HCT116 (cell line): ENCODE data around the gene SSH2. TPM values are rescaled to one million over a fixed set of nuclear protein-coding genes. Genes with fewer than 3 reads are reported as not detected.

Experiments used
- ATAC-seq: fragments of 200-7000 bp; cut with Tn5 transposase; 2 replicates; pipeline ENCODE4 v1.9.1; 2020; ENCODE audit warnings: mild to moderate bottlenecking, moderate library complexity
- BruUV-seq: library from RNA; stranded (reverse); fragments of 400-500 nt; replicated peaks from 2 replicates; lab custom pipeline; 2021; lab: Mats Ljungman, UMichigan
- CTCF ChIA-PET: fragments of 300-600 bp; sonication (Branson Sonifier 250); formaldehyde crosslinking; loops from one replicate; lab custom pipeline; 2021; ENCODE audit warnings: antibody characterized with exemption; lab: Charles Lee
- POLR2A ChIA-PET: fragments of 300-600, 350-600 bp; sonication (Branson Sonifier 250); formaldehyde crosslinking; loops from one replicate; lab custom pipeline; 2021; ENCODE audit warnings: antibody characterized with exemption; lab: Charles Lee
- RAD21 ChIA-PET, 2 experiments: fragments of 300-600 bp; sonication (Branson Sonifier 250); formaldehyde crosslinking; loops; one replicate each; lab custom pipeline; 2023; ENCODE audit warnings: low total read pairs in 2 of 2; ENCODE audit not compliant: uncharacterized antibody in 2 of 2, unreplicated experiment in 2 of 2, low non-redundant PET in 1 of 2; lab: Charles Lee
- DNase-seq: peaks from one replicate; pipeline ENCODE4 v3.0.0-alpha.2; 2010; ENCODE audit warnings: low read depth, low spot score
- H2AFZ ChIP-seq: fragments of 200-600 bp; shearing (Covaris generic), sonication (generic); 2 replicates; pipeline ENCODE4 v1.6.1; 2017; ENCODE audit warnings: low read depth, mixed run types, mixed read lengths, antibody characterized with exemption, low read length; ENCODE audit not compliant: poor library complexity, severe bottlenecking
- H3K27ac ChIP-seq: 2 replicates; pipeline ENCODE4 v1.5.1; 2012; ENCODE audit warnings: low read depth, low read length
- H3K27me3 ChIP-seq: fragments of 200-600 bp; sonication (generic); 2 replicates; pipeline ENCODE4 v1.6.1; 2016; ENCODE audit warnings: mixed run types, low read length, mixed read lengths; ENCODE audit not compliant: insufficient read depth
- H3K36me3 ChIP-seq, 2 experiments: fragments of 200-500 bp in 1 of 2; fragments of 200-600 bp in 1 of 2; sonication (Bioruptor generic) in 1 of 2; sonication (generic) in 1 of 2; 2 replicates each; pipeline versions ENCODE4 v1.5.1 to v1.6.1; 2014 to 2016; ENCODE audit warnings: low read length in 2 of 2, inconsistent platforms in 1 of 2, mixed read lengths in 1 of 2, mixed run types in 1 of 2; ENCODE audit not compliant: insufficient read depth in 2 of 2, control insufficient read depth in 1 of 2
- H3K4me1 ChIP-seq, 2 experiments: fragments of 200-600 bp in 1 of 2; sonication (generic) in 1 of 2; 2 replicates each; pipeline versions ENCODE4 v1.5.1 to v1.6.1; 2012 to 2017; ENCODE audit warnings: low read length in 2 of 2, inconsistent platforms in 1 of 2, mild to moderate bottlenecking in 1 of 2, mixed read lengths in 1 of 2, mixed run types in 1 of 2, moderate library complexity in 1 of 2; ENCODE audit not compliant: insufficient read depth in 2 of 2, control insufficient read depth in 1 of 2
- H3K4me2 ChIP-seq: fragments of 200-600 bp; sonication (generic); 2 replicates; pipeline ENCODE4 v1.6.1; 2017; ENCODE audit warnings: mixed run types, low read length, mixed read lengths
- H3K4me3 ChIP-seq, 2 experiments: fragments of 200-600 bp in 1 of 2; sonication (generic) in 1 of 2; replicated peaks in 1 of 2; 2 replicates each; pipeline ENCODE4 v1.5.1; 2011 to 2016; ENCODE audit warnings: low read length in 2 of 2, control low read depth in 1 of 2, low read depth in 1 of 2, mild to moderate bottlenecking in 1 of 2, mixed read lengths in 1 of 2, mixed run types in 1 of 2
- H3K79me2 ChIP-seq: fragments of 200-600 bp; sonication (generic); 2 replicates; pipeline ENCODE4 v1.6.1; 2017; ENCODE audit warnings: mild to moderate bottlenecking, mixed run types, low read length, moderate library complexity, mixed read lengths; ENCODE audit not compliant: insufficient read depth
- H3K9ac ChIP-seq: fragments of 200-600 bp; sonication (generic); 2 replicates; pipeline ENCODE4 v1.6.1; 2016; ENCODE audit warnings: low read length, mixed read lengths
- H3K9me2 ChIP-seq: fragments of 200-600 bp; sonication (generic), shearing (Covaris generic); 2 replicates; pipeline ENCODE4 v1.6.1; 2017; ENCODE audit warnings: mixed run types, mild to moderate bottlenecking, moderate library complexity; ENCODE audit not compliant: insufficient read depth
- H3K9me3 ChIP-seq, 2 experiments: fragments of 200-500 bp in 1 of 2; fragments of 200-600 bp in 1 of 2; sonication (Bioruptor generic) in 1 of 2; sonication (generic) in 1 of 2; 2 replicates each; pipeline ENCODE4 v1.6.1; 2014 to 2017; ENCODE audit warnings: low read length in 2 of 2, mixed read lengths in 2 of 2, inconsistent platforms in 1 of 2, low read depth in 1 of 2, mild to moderate bottlenecking in 1 of 2, mixed run types in 1 of 2, moderate library complexity in 1 of 2; ENCODE audit not compliant: control insufficient read depth in 1 of 2, insufficient read depth in 1 of 2
- H4K20me1 ChIP-seq: fragments of 200-600 bp; sonication (generic), shearing (Covaris generic); 2 replicates; pipeline ENCODE4 v1.6.1; 2017; ENCODE audit warnings: mixed run types, mild to moderate bottlenecking, moderate library complexity; ENCODE audit not compliant: insufficient read depth
- CEBPB ChIP-seq: IDR thresholded peaks from 2 replicates; pipeline ENCODE4 v1.6.1; 2012; ENCODE audit warnings: low read depth
- CTCF ChIP-seq, 3 experiments: fragments of 200-600 bp in 1 of 3; sonication (generic) in 1 of 3; IDR thresholded peaks in 2 of 3; conservative IDR thresholded peaks in 1 of 3; 2 replicates each; pipeline ENCODE4 v1.5.1; 2012 to 2017; ENCODE audit warnings: low read depth in 2 of 3, low read length in 2 of 3, antibody characterized with exemption in 1 of 3, borderline replicate concordance in 1 of 3, control low read depth in 1 of 3, mild to moderate bottlenecking in 1 of 3, mixed read lengths in 1 of 3, mixed run types in 1 of 3, moderate library complexity in 1 of 3; ENCODE audit not compliant: insufficient read depth in 1 of 3
- ELF1 ChIP-seq: IDR thresholded peaks from 2 replicates; pipeline ENCODE4 v1.6.1; 2012; ENCODE audit warnings: low read depth, borderline replicate concordance
- EZH2phosphoT487 ChIP-seq: fragments of 200-600 bp; IDR thresholded peaks from 2 replicates; pipeline ENCODE4 v1.6.1; 2018; ENCODE audit warnings: antibody characterized with exemption, borderline replicate concordance
- JUND ChIP-seq: IDR thresholded peaks from 2 replicates; pipeline ENCODE4 v1.6.1; 2012
- MAX ChIP-seq: IDR thresholded peaks from 2 replicates; pipeline ENCODE4 v1.6.1; 2012
- POLR2AphosphoS5 ChIP-seq: IDR thresholded peaks from 2 replicates; pipeline ENCODE4 v1.6.1; 2011; ENCODE audit warnings: mild to moderate bottlenecking, low read depth, low read length, moderate library complexity
- RAD21 ChIP-seq: IDR thresholded peaks from 2 replicates; pipeline ENCODE4 v1.6.1; 2012; ENCODE audit warnings: low read depth, mild to moderate bottlenecking
- REST ChIP-seq: IDR thresholded peaks from 2 replicates; pipeline ENCODE4 v1.6.1; 2012; ENCODE audit warnings: low read depth
- SP1 ChIP-seq: IDR thresholded peaks from 2 replicates; pipeline ENCODE4 v1.6.1; 2012; ENCODE audit warnings: low read depth
- TCF7L2 ChIP-seq: IDR thresholded peaks from 2 replicates; pipeline ENCODE4 v1.7.0; 2011; ENCODE audit warnings: borderline replicate concordance, inconsistent platforms; ENCODE audit not compliant: insufficient read depth, insufficient read length; ENCODE audit errors: extremely low read depth
- YY1 ChIP-seq: IDR thresholded peaks from 2 replicates; pipeline ENCODE4 v1.6.1; 2011; ENCODE audit warnings: low read length, low read depth, moderate library complexity, mild to moderate bottlenecking; ENCODE audit not compliant: insufficient replicate concordance; ENCODE audit errors: extremely low read depth
- ZNF274 ChIP-seq: fragments of 200-500 bp; sonication (Bioruptor generic); IDR thresholded peaks from 2 replicates; pipeline ENCODE4 v1.6.1; 2014; ENCODE audit warnings: mild to moderate bottlenecking, low read depth, low read length, inconsistent platforms
- intact Hi-C: fragments of 100-400 bp; cut with micrococcal nuclease; formaldehyde crosslinking; loops from 2 replicates; pipeline ENCODE4 v1.10.0; 2022
- total RNA-seq: library from RNA; stranded (reverse); gene quantifications from one replicate; pipeline ENCODE4 v1.2.1, GENCODE V29; 2021; ENCODE audit not compliant: unreplicated experiment
- TF ChIP-seq, protein P1 (sequence below): IDR thresholded peaks from 2 replicates; pipeline ENCODE4 v1.6.1; 2012
- TF ChIP-seq, protein P2 (sequence below): IDR thresholded peaks from 2 replicates; pipeline ENCODE4 v1.6.1; 2011; ENCODE audit warnings: mild to moderate bottlenecking, low read length, moderate library complexity; ENCODE audit not compliant: insufficient replicate concordance; ENCODE audit errors: extremely low read depth

Gene SSH2
- total RNA-seq, 1 experiment from 2014 or later, result 17.0 TPM

DNA sequence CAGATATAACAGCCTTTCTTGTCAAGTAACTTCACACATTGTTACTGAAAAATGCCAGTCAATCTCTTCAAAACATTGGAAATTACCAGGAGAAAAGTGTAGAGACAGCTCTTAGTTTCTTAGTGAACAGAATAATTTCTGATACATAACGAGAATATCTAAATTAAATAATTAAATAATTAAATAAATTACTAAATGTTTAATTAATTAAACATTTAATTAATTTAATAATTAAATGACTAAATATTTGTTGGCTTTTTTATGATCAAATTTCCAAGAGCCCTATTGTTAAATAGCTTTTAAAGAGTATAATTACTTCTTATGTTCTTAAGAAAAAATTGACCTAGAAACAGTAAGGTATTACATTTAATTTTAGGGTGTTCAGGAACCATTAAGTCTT, 129.6 kb downstream of the SSH2 start:
- intact Hi-C loops, result no loop called here
- Histone ChIP-seq H3K4me1 (no peaks in the 10 kb centered on the region), H3K9me2 (no peaks in the 10 kb centered on the region), H3K79me2 (no peaks in the 10 kb centered on the region), H2AFZ (no peak overlapping the region), H3K4me2 (no peak overlapping the region), H3K27me3 (no peaks in the 10 kb centered on the region), H3K36me3 (no peaks in the 10 kb centered on the region), H3K9ac (no peak overlapping the region), H3K4me3 (no peak overlapping the region), H3K9me3 (no peaks in the 10 kb centered on the region), H3K27ac (no peak overlapping the region), H4K20me1 (no peaks in the 10 kb centered on the region)
- DNase-seq (no peak), ATAC-seq (no peak)
- TF ChIP-seq SP1 (no peak), YY1 (no peak), POLR2AphosphoS5 (no peak), MAX (no peak), EZH2phosphoT487 (no peak), TCF7L2 (no peak), ELF1 (no peak), JUND (no peak), CEBPB (no peak), ZNF274 (no peak), CTCF (IDR thresholded peaks at IDR 0.05 in 2 of 3, conservative IDR thresholded peaks at IDR 0.05 in 1 of 3; ENCODE audit: borderline replicate concordance in 1 of 3, insufficient read depth in 1 of 3, low read depth in 2 of 3, low read length in 2 of 3) (no peak), RAD21 (no peak), REST (no peak)
- TF ChIP-seq, protein P1, sequence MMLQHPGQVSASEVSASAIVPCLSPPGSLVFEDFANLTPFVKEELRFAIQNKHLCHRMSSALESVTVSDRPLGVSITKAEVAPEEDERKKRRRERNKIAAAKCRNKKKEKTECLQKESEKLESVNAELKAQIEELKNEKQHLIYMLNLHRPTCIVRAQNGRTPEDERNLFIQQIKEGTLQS, result no peak
- TF ChIP-seq, protein P2, sequence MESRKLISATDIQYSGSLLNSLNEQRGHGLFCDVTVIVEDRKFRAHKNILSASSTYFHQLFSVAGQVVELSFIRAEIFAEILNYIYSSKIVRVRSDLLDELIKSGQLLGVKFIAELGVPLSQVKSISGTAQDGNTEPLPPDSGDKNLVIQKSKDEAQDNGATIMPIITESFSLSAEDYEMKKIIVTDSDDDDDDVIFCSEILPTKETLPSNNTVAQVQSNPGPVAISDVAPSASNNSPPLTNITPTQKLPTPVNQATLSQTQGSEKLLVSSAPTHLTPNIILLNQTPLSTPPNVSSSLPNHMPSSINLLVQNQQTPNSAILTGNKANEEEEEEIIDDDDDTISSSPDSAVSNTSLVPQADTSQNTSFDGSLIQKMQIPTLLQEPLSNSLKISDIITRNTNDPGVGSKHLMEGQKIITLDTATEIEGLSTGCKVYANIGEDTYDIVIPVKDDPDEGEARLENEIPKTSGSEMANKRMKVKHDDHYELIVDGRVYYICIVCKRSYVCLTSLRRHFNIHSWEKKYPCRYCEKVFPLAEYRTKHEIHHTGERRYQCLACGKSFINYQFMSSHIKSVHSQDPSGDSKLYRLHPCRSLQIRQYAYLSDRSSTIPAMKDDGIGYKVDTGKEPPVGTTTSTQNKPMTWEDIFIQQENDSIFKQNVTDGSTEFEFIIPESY, result no peak
- no TSS peak for BruUV-seq
- CTCF ChIA-PET, result no interaction called here
- RAD21 ChIA-PET, result no interaction called here
- POLR2A ChIA-PET, result no interaction called here
